HG02885 (cell line): Measurements from ENCODE around the gene ATP9A.
"Not testable (repeated sequence)": the region's sequence is repeated elsewhere in the genome, so short reads cannot be mapped to it uniquely, and the experiment has no call there.

Experiments used
- ATAC-seq: cut with Tn5 transposase; IDR thresholded peaks from one replicate; pipeline ENCODE4 v1.9.1; 2021; ENCODE audit warnings: mild to moderate bottlenecking; ENCODE audit not compliant: unreplicated experiment, poor library complexity

ATP9A gene

DNA sequence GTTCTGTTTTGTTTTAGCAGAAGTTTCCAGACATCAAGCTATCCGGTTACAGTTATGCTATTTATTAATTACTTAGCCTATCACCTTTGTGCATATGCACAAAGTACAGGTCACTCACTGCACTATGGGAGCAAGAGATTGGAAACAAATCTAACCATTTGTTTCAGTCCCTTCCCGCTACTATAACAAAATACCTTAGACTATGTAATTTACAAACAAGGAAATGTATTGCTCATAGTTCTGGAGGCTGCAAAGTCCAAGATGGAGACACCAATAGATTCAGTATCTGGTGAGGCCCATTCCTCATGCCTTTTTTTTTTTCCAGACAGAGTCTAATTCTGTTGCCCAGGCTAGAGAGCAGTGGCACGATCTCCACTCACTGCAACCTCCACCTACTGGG lies 35.1 kb downstream of the ATP9A start:
- ATAC-seq = no peak

DNA sequence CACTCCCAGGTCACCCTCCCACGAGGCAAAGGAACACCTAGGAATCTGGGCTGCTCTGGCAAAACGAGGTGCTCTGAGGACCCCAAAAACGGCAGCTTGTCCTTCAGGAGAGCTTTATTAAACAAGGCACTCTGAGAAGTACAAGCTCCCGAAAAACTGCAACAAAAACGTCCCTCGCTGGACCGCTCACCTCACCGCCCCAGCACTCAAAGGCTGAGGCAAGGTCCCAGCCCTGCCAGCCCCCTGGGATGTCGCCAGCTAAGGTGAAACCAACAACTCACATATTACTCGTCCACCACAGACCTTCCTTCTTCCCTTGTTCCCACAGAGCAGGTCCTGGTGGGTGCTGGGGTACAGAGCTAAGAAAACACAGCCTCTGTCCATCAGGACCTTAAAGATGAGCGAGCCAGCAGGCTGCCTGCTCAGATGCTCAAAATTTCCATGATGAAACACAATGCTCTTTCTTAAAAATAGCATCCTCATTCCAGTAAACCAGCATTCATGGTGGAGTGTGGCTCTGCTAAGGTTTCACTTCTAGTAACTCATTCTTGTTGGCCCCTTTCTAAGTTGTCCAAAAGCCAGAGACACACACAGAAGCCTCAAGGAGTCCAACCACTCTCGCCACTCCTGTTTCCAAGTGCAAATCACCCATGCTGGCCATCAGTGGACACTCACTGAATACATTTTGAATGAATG lies 35.9 kb downstream of the ATP9A start:
- ATAC-seq = no peak

DNA sequence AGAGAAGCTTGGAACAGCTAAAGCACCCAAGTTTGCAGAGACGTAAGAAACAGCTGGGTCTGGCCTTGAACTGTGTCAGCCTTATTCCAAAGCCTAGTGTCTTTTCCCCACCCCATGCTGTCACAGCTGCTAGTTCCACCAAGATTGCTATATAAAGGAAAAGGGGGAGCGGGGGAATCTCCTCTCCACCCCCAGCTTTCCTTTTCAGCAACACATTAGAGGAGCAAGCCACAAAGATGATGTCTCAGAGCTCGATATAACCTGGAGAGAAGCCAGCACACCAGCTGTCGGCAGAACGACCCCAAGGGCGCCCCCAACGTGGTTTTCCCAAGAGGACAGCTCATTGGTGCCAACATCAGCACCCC lies 36.5 kb downstream of the ATP9A start:
- no peak for ATAC-seq

DNA sequence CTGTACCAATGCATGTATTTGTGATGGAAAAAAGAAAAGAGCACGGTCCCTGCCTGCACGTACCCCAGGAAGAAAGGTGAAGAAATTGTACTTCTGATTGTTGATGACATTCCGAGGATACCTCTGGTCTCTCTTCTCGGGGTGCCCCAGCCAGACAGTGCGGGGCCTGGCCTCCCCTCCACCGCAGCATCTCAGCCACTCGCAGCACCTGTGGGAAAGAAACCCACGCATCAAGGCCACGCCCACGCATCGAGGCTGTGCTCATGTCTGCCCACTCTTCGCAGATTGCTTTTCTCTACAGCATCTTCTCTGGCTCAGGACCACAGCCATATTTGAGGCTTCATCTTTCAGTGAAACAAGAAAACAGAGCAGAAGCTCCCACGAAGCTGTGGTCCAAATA lies 38.4 kb downstream of the ATP9A start:
- no peak for ATAC-seq

DNA sequence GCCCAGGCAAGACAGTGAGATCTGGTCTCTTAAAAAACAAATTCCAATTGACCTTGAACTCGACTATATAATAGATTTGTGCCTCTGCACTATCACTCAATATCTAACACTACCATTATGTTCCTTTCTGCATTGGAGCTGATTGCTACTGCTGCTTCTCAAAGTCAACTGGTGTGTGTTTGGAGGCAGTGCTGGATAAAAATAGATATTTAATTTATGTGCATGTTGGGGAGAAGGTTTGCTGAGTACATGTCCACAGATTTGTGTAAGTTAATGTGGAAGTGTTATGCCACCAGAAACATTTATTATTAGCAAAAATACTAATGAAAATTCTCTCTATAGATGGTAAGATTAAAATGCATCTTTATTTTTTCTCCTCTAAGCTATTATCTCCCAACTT lies 39.5 kb downstream of the ATP9A start:
- ATAC-seq = no peak

DNA sequence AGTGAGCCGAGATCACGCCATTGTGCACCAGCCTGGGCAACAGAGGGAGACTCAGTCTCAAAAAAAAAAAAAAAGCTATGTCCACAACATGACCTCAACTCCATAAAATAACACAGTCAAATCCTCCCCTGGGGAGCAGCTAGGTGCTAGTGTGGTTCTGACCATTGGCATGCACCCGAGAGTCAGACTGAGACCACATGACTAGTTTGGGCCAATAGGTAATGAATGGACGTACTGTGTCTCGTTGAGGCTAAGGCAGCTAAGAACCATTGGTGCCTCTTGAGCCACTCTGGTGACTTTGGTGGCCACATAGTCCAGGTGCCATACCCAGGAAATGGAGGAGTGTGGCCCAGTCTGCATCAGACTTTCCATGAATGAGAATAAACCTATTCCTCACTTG lies 40.3 kb downstream of the ATP9A start:
- ATAC-seq = no peak

DNA sequence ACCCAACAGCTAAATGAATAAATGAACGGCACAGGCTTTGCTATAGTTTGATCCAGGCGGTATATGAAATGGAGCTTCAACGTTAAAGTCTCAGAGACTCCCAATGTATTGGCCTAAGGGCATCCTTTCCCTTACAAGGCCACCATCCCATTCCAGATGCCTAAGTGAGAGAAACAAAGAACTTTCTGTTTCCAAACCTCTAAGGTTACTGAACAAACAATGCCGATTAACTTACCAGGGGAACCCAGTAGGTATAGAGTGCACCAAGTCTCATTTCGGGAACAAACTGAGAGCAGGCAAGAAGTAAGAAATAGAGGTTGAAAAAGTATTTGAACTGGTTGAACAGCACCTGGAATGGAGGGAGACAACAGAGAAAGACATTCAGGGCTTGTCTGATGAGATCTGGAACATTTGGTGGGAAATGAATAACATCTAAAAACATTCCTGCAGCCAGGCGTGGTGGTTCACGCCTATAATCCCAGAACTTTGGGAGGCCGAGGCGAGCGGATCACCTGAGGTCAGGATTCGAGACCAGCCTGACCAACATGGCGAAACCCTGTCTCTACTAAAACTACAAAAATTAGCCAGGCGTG lies 42.5 kb downstream of the ATP9A start:
- no peak for ATAC-seq

DNA sequence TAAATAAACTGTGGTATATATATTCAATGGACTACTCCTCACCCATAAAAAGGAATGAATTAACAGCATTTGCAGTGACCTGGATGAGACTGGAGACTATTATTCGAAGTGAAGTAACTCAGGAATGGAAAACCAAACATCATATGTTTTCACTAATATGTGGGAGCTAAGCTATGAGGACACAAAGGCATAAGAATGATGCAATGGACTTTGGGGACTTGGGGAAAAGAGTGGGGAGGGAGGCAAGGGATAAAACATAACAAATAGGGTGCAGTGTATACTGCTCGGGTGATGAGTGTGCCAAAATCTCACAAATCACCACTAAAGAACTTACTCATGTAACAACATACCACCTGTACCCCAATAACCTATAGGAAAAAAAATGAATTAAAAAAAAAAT lies 45.2 kb downstream of the ATP9A start:
- ATAC-seq = not testable (repeated sequence)

DNA sequence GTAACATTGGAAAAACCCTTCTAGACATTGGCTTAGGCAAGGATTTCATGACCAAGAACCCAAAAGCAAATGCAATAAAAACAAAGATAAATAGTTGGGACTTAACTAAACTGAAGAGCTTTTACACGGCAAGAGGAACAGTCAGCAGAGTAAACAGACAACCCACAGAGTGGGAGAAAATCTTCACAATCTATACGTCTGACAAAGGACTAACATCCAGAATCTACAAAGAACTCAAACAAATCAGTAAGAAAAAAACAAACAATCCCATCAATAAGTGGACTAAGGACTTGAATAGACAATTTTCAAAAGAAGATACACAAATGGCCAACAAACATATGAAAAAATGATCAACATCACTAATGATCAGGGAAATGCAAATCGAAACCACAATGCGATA lies 45.9 kb downstream of the ATP9A start:
- not testable (repeated sequence) for ATAC-seq

DNA sequence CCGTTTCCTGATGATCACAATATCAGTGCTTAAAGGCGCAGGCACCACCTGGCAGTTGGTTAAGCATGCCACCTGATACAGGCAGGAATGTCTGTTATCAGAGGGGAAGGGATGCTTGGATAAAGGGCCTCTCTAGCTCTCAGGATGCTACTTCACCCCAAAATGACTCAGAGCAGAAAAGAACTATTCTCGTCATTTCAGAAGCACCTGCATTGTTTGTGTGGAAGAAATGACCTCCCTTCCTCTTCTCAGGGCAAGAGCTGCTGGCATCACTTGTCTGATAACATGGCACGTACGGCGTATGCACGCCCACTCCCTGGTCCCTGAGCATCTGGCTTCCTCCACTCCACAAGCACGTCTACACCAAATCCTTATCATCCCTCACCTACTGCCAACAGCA lies 47.3 kb downstream of the ATP9A start:
- ATAC-seq = no peak

DNA sequence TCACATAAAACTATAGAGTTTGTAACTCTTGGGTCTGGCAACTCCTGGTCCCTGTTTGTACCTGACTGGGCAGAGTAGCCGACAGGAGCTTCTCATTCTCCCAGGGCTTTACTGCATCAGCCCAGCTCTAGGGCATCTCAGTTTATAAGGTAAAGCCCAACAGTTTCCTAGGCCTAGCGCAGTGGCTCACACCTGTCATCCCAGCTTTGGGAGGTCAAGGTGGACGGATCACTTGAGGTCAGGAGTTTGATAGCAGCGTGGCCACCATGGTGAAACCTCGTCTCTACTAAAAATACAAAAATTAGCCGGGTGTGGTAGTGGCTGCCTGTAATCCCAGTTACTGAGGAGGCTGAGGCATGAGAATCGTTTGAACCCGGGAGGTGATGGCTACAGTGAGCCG lies 47.8 kb downstream of the ATP9A start:
- ATAC-seq = no peak

DNA sequence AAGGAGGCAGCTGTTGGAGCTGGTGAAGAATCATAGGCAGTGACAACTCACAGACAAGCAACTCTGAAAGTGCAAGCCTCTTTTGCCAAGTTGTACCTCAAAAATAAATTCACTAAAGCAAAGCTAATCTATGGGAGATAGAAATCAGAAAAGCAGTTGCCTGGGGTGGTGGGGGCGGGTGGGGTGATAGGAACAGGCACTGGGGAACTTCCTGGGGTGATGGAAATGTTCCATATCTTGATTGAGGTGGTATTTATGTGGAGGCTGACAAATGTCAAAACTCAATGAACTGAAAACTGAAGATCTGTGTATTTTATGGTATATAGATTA lies 52.4 kb downstream of the ATP9A start:
- ATAC-seq = no peak

DNA sequence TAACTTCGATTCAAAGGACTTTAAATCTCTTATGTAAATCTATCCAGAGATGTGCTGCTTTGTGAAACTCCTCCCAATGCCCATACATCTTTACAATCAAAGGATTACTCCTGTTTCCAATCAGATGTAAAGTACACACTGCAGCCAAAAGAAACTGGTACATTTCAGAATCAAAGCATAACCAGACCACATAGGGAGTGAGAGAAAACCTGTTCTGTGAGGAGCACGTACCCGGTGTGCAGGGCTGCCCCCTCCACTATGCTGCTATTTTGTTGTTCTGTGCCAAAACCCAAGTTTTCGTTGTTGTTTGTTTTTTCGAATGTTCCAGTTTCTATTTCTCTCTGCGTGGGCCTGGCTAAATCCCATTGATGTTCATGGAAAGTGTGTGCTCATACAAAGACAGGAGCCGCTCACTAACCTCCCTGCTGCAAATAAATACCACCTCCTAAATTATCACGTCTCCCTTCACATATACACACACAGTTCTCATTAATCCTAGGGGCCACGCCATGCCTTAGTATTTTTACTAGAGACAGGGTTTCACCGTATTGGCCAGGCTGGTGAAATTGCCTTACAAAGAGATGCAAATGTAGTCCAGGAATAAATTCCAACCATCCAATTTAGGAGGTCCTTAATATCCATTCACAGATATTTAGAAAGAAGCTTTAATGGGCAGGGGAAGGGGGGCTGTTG lies 52.9 kb downstream of the ATP9A start:
- ATAC-seq = no peak

DNA sequence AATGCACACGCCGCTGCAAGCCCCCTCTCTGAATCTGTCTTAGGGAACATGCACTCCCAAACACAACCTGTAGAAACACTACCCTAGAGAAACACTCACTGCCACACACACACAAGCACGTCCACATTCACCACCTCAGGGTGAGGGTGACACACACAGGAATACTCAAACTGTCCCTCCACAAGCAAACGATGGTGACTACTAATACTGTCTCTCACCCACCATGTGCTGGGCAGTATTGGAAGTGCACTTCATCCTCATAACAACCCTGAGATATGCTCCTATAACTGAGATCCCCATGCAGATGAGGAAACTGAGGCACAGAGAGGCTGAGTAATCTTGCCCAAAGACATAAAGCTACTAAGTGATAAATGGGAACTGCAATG lies 55.0 kb downstream of the ATP9A start:
- ATAC-seq = no peak

DNA sequence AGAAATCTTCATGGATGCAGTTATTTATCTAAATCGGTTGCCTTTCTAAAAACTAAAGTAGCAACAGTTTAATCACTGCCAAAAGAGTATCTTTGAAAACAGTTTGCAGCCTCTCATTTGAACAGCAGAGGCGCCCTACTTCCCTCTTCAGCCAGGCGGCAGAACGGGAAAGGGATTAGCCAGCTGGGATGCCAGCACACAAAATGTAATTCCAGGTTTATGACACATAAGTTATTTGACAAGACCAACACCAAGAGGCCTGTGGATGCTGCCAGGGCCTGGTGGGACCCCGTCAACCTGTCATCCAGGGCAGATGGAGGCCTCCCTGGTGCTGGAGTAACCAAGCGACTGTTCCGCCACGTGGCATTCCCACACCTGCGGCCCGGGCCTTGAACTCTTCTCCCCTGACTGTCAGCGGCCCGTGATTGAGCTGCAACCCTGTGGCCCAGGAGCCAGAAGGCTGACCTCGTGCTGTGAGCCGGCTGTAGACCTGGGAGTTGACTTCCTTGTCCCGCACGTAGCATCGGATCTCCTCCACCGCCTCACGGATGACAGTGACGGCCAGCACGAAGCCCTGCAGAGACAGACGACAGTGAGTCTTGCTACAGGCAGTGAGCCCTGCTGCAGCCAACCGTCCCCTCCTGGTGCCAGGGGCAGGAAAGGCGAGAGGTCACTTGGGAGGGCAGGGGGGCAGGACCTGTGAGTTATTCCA lies 55.5 kb downstream of the ATP9A start:
- no peak for ATAC-seq

DNA sequence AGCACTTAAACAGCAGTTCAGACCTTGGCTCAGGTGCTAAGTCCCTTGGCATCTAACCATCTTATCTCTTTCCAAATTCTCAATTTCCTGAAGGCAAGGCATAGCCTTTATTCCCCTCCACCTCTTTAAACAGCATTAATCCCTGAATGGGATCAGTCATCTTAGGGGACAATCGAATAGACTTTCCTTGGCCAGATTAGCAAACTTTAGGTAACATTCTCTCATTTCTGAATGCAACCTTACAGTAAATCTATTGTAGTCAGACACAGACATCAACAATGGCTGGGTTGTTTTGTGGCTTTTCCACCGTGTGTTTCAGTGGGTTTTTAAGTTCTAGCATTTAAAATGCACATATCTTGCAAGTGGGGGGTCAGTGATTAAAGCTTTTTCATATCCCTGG lies 56.8 kb downstream of the ATP9A start:
- no peak for ATAC-seq

DNA sequence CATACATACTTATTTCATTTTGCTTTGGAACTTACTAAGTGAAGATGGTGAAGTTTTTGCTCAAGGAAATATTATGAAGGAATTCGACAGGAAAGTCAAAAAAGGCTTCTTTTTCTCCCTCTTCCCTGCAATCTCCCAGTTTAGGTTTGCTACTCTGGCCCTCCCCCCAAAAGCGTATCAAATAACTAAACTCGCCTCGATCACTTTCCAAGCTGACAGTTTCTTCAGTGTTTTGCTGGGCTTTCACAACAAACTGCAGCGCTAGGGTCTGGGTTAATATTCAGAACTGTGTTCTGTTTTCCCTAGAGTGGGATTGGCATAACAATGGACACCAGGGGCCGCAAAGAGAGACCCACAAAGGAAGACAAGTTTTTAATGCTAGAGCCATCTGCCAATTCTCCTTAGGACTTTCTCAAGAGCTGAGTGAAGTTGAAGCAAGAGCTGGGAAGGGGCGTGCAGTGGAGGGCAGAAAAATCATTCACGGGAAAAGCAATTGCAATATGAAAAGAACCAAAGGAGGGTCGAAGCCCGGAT lies 57.8 kb downstream of the ATP9A start:
- ATAC-seq = no peak

DNA sequence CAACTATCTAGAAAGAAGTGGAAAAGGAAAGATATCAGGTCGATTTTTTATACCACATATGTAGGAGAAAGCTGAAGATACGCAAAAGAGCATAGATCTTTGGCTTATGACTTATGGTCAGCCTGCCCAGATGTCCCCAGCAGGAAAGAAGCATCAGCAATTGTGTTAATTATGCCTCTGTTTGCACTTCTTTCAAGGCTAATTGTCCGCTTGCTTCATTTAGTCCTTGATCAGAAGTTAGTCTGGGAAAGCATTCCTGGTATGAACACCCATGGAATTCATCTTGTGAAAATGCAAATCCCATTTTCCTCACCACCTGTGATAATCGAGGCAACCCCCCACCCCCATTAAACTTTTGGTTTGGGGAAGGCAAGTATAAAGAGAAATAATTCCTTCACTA lies 62.8 kb downstream of the ATP9A start:
- no peak for ATAC-seq

DNA sequence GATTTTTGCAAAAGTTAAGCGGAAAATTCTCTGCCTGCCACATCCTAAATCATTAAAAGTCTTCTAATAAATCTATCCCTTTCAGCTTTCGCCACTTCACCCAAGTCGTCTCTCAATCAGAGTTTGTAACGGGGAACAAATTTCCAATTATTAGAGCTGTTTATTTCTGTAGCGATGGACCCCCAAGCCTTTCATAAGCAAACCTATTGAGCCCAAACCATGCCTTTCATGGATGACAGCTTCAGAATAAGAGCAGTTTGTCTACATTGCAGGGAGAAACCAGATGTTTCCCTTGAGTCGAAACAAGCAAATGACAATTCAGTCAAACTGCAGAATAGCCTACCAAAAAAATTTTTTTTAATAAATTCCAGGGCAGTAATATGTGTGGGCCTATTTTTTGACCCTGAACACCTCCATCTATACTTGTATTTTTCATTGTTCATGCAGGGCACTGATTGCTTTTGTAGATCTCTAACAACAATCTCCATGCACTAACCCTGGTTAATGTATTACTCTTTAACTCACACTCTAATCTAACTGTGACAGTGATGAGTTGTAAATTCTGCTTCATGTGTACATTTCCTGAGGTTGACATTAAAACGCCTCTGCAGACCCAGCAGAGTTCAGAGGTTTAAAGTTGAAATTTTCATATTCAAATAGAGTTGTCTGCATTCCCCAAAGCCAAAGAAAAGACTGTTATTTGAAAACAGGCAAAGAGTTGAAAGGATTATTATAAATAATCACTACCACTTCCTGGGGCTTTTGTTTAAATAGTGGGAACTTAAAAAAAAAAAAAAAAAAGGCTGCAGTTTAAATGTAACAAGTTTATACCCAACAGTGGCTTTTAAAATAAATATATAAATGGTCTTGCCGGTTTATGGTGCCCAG lies 64.5 kb downstream of the ATP9A start:
- no peak for ATAC-seq

DNA sequence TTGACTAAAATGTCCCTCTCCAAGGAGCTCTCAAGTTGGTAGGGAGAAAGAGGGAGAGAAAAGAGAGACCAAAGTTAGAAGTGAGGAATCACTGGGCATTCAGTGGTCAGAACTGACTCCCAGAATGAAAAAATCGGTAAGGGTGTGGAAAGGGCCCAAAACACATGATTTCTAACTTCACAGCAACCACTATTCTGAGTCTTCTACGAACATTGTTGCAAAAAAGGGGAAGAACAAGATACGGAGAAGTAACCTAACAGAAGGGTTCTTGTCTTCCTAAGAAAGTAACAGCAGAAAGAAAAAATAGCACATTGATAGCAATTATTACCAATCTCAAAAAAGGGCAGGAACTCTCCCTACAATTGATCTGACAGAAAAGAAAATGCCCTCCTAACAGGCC lies 65.6 kb downstream of the ATP9A start:
- ATAC-seq = no peak
